Gastrocnemius medialis (tissue), 4 donors: ENCODE measurements around the gene PET117. TPM values are rescaled to one million over a fixed set of nuclear protein-coding genes. Genes with fewer than 3 reads are reported as not detected.

Experiments
- ATAC-seq, 2 donors: fragments of 150-250 bp; one replicate each; pipeline ENCODE4 v1.9.1; 2016
- DNase-seq, 2 donors: peaks; one replicate each; pipeline ENCODE4 v3.0.0-alpha.2; 2019
- H3K27ac ChIP-seq, 4 donors: fragments of 200-600 bp; sonication (generic); 1 replicate in 1 of 4; 2 replicates in 3 of 4; pipeline ENCODE4 v1.5.1; 2016 to 2018; ENCODE audit warnings: mild to moderate bottlenecking in 2 of 4, moderate library complexity in 1 of 4
- H3K27me3 ChIP-seq, 3 donors: fragments of 200-600 bp; sonication (generic) in 2 of 3; 1 replicate in 1 of 3; 2 replicates in 2 of 3; pipeline versions ENCODE4 v1.5.1 to v1.6.0; 2016 to 2019; ENCODE audit warnings: mild to moderate bottlenecking in 1 of 3, moderate library complexity in 1 of 3
- H3K36me3 ChIP-seq, 2 donors: fragments of 200-600 bp; sonication (generic) in 1 of 2; one replicate each; pipeline ENCODE4 v1.5.1; 2017 to 2018
- H3K4me1 ChIP-seq, 2 donors: fragments of 200-600 bp; sonication (generic) in 1 of 2; one replicate each; pipeline ENCODE4 v1.5.1; 2016 to 2017; ENCODE audit warnings: mild to moderate bottlenecking in 2 of 2
- H3K4me3 ChIP-seq, 4 donors: fragments of 200-600 bp; sonication (generic) in 3 of 4; 1 replicate in 1 of 4; 2 replicates in 3 of 4; pipeline ENCODE4 v1.5.1; 2016 to 2019; ENCODE audit warnings: mild to moderate bottlenecking in 2 of 4
- H3K9me3 ChIP-seq, 3 donors: fragments of 200-600 bp; sonication (generic) in 2 of 3; 1 replicate in 1 of 3; 2 replicates in 2 of 3; pipeline ENCODE4 v1.5.1; 2016 to 2019
- CTCF ChIP-seq, 5 experiments: fragments of 450-650 bp in 3 of 5; fragments of 200-600 bp in 2 of 5; sonication (generic) in 2 of 5; IDR thresholded peaks in 4 of 5; conservative IDR thresholded peaks in 1 of 5; 1 replicate in 4 of 5; 2 replicates in 1 of 5; pipeline ENCODE4 v1.5.1; 2016 to 2019; ENCODE audit warnings: antibody characterized with exemption in 5 of 5, mild to moderate bottlenecking in 3 of 5, moderate library complexity in 3 of 5
- POLR2A ChIP-seq, 2 donors: fragments of 450-650 bp; IDR thresholded peaks; one replicate each; pipeline ENCODE4 v1.6.1; 2017; ENCODE audit warnings: antibody characterized with exemption in 2 of 2, mild to moderate bottlenecking in 2 of 2, moderate library complexity in 2 of 2
- in situ Hi-C, 4 donors: fragments of 200-750 bp; cut with MboI; loops; one replicate each; pipeline versions ENCODE4 v1.15.0 to v1.8.0; 2017; ENCODE audit warnings: low sequenced_read_pairs in 4 of 4
- intact Hi-C: fragments of 100-400 bp; cut with DNase I; formaldehyde crosslinking; loops from one replicate; pipeline ENCODE4 v1.15.1; 2023; ENCODE audit warnings: low total_unique reads
- total RNA-seq, 4 donors: library from RNA; depleted of rRNA; stranded (reverse); fragments of >200 nt; gene quantifications; one replicate each; pipeline versions ENCODE4 v1.1.0 to v1.2.3, GENCODE V29; 2016

PET117 gene
- total RNA-seq, 4 donors from 2014 or later, result 14.4 to 28.2 (median 16.7) TPM

DNA sequence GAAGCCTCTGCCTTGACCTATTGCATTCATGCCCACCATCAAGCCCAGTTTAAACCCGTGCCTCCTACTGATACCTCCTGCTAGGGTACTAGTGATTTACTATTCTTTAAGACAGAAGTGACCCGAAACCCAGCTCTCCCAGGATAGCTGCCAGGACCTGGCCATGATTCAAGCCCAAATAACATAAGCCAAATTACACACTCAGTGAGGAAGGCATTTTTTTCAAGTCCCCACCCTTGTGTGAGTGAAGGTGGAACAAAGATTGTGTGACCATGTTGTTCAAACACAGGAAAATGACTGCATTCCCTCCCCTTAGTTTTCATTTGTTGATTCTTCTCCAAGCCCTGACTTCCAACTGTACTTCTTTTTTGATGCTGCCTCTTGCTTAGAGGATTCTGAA lies 3.7 kb upstream of the PET117 start:
- DNase-seq (no peak), ATAC-seq (no peak)
- Histone ChIP-seq H3K27me3 (no peaks in the 10 kb centered on the region), H3K4me3 (no peak overlapping the region), H3K4me1 (peaks cover 8% of the 10 kb centered on the region in 2 donors), H3K27ac (no peak overlapping the region), H3K9me3 (no peaks in the 10 kb centered on the region), H3K36me3 (no peaks in the 10 kb centered on the region)
- TF ChIP-seq CTCF (IDR thresholded peaks at IDR 0.05 in 4 of 5, conservative IDR thresholded peaks at IDR 0.05 in 1 of 5) (no peak), POLR2A (IDR thresholded peaks at IDR 0.05) (no peak)
- in situ Hi-C loops (loop anchor here in 2 of 4 donors (10.0 to 25.0 kb wide), 3 partner anchors 151 to 328 kb away; partner anchors contain the start of genes DZANK1 (in 1 of the 2), MGME1 (in 1 of the 2), POLR3F (in 1 of the 2) and SNX5 (in 1 of the 2)), intact Hi-C loops (loop anchor here (10.0 kb wide), 1 partner anchor 449 kb away; the partner anchor contains the start of gene RRBP1)

GRCh38 chr20:18138266-18138582 lies 561 bp downstream of the PET117 start:
- Histone ChIP-seq H3K9me3 (no peaks in the 10 kb centered on the region), H3K4me1 (peaks cover 22 to 26% of the 10 kb centered on the region in 2 donors), H3K27ac (peak overlapping the region; percentile 83 to 96 (median 94)), H3K36me3 (peaks cover 0 to 10% of the 10 kb centered on the region in 2 donors), H3K4me3 (peak overlapping the region; percentile 72 to 89 (median 84)), H3K27me3 (no peaks in the 10 kb centered on the region)
- TF ChIP-seq POLR2A (IDR thresholded peaks at IDR 0.05), result no peak
- no peak for TF ChIP-seq CTCF (IDR thresholded peaks at IDR 0.05 in 4 of 5, conservative IDR thresholded peaks at IDR 0.05 in 1 of 5)
- in situ Hi-C loops (loop anchor here in 2 of 4 donors (5.0 to 25.0 kb wide), 4 partner anchors 147 to 324 kb away; partner anchors contain the start of genes ZNF133 (in 2 of the 2), DZANK1 (in 1 of the 2), MGME1 (in 1 of the 2) and POLR3F (in 1 of the 2)), intact Hi-C loops (loop anchor here (2.0 to 10.0 kb wide), 3 partner anchors 15 to 453 kb away; partner anchors contain the start of genes MGME1, RRBP1 and SNX5)
- peak in 1 of 2 donors; percentile 42 for ATAC-seq
- DNase-seq, result no peak

- in situ Hi-C loops (loop anchor here in 2 of 4 donors (5.0 to 25.0 kb wide), 4 partner anchors 146 to 323 kb away; partner anchors contain the start of genes ZNF133 (in 2 of the 2), DZANK1 (in 1 of the 2), MGME1 (in 1 of the 2) and POLR3F (in 1 of the 2)), intact Hi-C loops (loop anchor here (2.0 to 10.0 kb wide), 3 partner anchors 14 to 454 kb away; partner anchors contain the start of genes MGME1, RRBP1 and SNX5)
These were observed 1.2 kb downstream of the PET117 start for GRCh38 chr20:18138639-18139583.

More at GRCh38 chr20:18138639-18139583, 1.2 kb downstream of the PET117 start:
- ATAC-seq, result no peak
- DNase-seq, result no peak
- TF ChIP-seq POLR2A (IDR thresholded peaks at IDR 0.05), result no peak
- TF ChIP-seq CTCF (IDR thresholded peaks at IDR 0.05 in 4 of 5, conservative IDR thresholded peaks at IDR 0.05 in 1 of 5), result no peak
- peaks cover 22 to 26% of the 10 kb centered on the region in 2 donors for H3K4me1 ChIP-seq
- H3K27me3 ChIP-seq, result no peaks in the 10 kb centered on the region
- peak overlapping the region; percentile 72 to 89 (median 84) for H3K4me3 ChIP-seq
- peak overlapping the region in 3 of 4 donors; percentile 83 to 95 (median 94) for H3K27ac ChIP-seq
- H3K9me3 ChIP-seq, result no peaks in the 10 kb centered on the region
- H3K36me3 ChIP-seq, result peaks cover 0 to 10% of the 10 kb centered on the region in 2 donors
